Ovary (tissue), 9 donors: ENCODE measurements around the gene LPGAT1. TPM values are rescaled to one million over a fixed set of nuclear protein-coding genes. Genes with fewer than 3 reads are reported as not detected.

Experiments
- DNase-seq, 5 donors: peaks; one replicate each; pipeline ENCODE4 v3.0.0-alpha.2; 2019 to 2020
- H3K27ac ChIP-seq, 2 donors: fragments of 200-600 bp; one replicate each; pipeline versions ENCODE4 v1.5.1 to v1.8.0; 2019 to 2022
- H3K27me3 ChIP-seq: fragments of 200-600 bp; one replicate; pipeline ENCODE4 v1.8.0; 2022
- H3K36me3 ChIP-seq: fragments of 200-600 bp; sonication (generic); one replicate; pipeline ENCODE4 v1.5.1; 2019
- H3K4me1 ChIP-seq: one replicate; pipeline ENCODE4 v1.8.1; 2013; ENCODE audit warnings: mild to moderate bottlenecking, moderate library complexity; ENCODE audit not compliant: insufficient read depth
- H3K4me3 ChIP-seq: fragments of 200-600 bp; sonication (generic); one replicate; pipeline ENCODE4 v1.5.1; 2017
- H3K9me3 ChIP-seq, 2 donors: fragments of 200-600 bp in 1 of 2; sonication (generic) in 1 of 2; one replicate each; pipeline versions ENCODE4 v1.5.1 to v1.8.1; 2013 to 2019; ENCODE audit warnings: mild to moderate bottlenecking in 1 of 2, moderate library complexity in 1 of 2
- CTCF ChIP-seq, 3 donors: fragments of 450-650 bp in 2 of 3; fragments of 200-600 bp in 1 of 3; IDR thresholded peaks; one replicate each; pipeline versions ENCODE4 v1.5.1 to v1.8.0; 2016 to 2022; ENCODE audit warnings: antibody characterized with exemption in 3 of 3, mild to moderate bottlenecking in 1 of 3
- EP300 ChIP-seq: sonication (generic); formaldehyde crosslinking; IDR thresholded peaks from one replicate; pipeline ENCODE4 v1.6.1; 2017; ENCODE audit warnings: antibody characterized with exemption
- POLR2A ChIP-seq: fragments of 450-650 bp; IDR thresholded peaks from one replicate; pipeline ENCODE4 v1.6.1; 2017; ENCODE audit warnings: antibody characterized with exemption, mild to moderate bottlenecking, moderate library complexity
- WGBS, 3 donors: extraction: QIAGEN DNeasy Blood & Tissue Kit in 1 of 3; methylation state at CpG; one replicate each; pipeline versions ENCODE4 v1.1.5 to v1.1.7; 2013 to 2017; 5-methylcytosine and 5-hydroxymethylcytosine counted together
- intact Hi-C, 4 donors: fragments of 100-400 bp; cut with DNase I; formaldehyde crosslinking; loops; one replicate each; pipeline versions ENCODE4 v1.11.0 to v1.15.1; 2022 to 2023
- polyA plus RNA-seq, 2 donors: library from polyadenylated mRNA; stranded (reverse); fragments of 200-250 nt in 1 of 2; fragments of 350-450 nt in 1 of 2; fragmentation: Illumina TruSeq in 1 of 2; extraction: RNeasy Lipid Tissue Mini Kit (QIAGEN cat#74804) in 1 of 2; gene quantifications; one replicate each; pipeline ENCODE4 v1.2.3, GENCODE V29; 2013 to 2014
- total RNA-seq, 7 donors: library from RNA; depleted of rRNA in 2 of 7; stranded (reverse); fragments of >200 nt in 2 of 7; fragmentation: NEBNext Ultra II Directional in 3 of 7; extraction: Animal tissue kit (Norgen Biotek cat#: 25700) in 3 of 7; gene quantifications; one replicate each; pipeline versions ENCODE4 v1.1.0 to v1.2.4, GENCODE V29; 2016 to 2023
- donor health status: DM: no; HTN: no; CAD: no; lungs with moderate emphysema.
- donor health status: DM: no; HTN: no; CAD: no.
- donor health status: Bipolar disorder and iron deficiency.
- donor health status: DM: yes; HTN: yes; CAD: no.
- donor health status: DM: no; HTN: no; CAD: no.
- donor health status: DM: yes; HTN: yes; CAD: no.

The LPGAT1 gene
- total and polyA plus RNA-seq, 9 donors: 6.3 to 32.7 (median 26.1) TPM

- no peak for TF ChIP-seq EP300
- no peak for TF ChIP-seq CTCF (IDR thresholded peaks at IDR 0.05)
- TF ChIP-seq POLR2A: no peak
- Histone ChIP-seq H3K9me3 (no peaks in the 10 kb centered on the region), H3K4me3 (no peak overlapping the region), H3K36me3 (no peaks in the 10 kb centered on the region), H3K27me3 (no peaks in the 10 kb centered on the region), H3K4me1 (no peaks in the 10 kb centered on the region), H3K27ac (no peak overlapping the region)
- intact Hi-C loops: loop anchor here in 1 of 4 donors (10.0 kb wide), 1 partner anchor 131 kb away; the partner anchor contains the start of gene LPGAT1
- no peak for DNase-seq
- WGBS, 3 donors: 81 to 87% (median 82%) methylated on average over 11 of the region's 11 CpGs
Observed at GRCh38 chr1:211703812-211704537, 126.6 kb downstream of the LPGAT1 start.

- 82 to 88% (median 88%) methylated on average over 6 of the region's 6 CpGs for WGBS, 3 donors
- Histone ChIP-seq H3K27ac (no peak overlapping the region), H3K4me1 (no peaks in the 10 kb centered on the region), H3K4me3 (no peak overlapping the region), H3K9me3 (no peaks in the 10 kb centered on the region), H3K36me3 (no peaks in the 10 kb centered on the region), H3K27me3 (no peaks in the 10 kb centered on the region)
- TF ChIP-seq EP300: no peak
- no peak for TF ChIP-seq POLR2A
- TF ChIP-seq CTCF (IDR thresholded peaks at IDR 0.05): no peak
- intact Hi-C loops: loop anchor here in 1 of 4 donors (10.0 kb wide), 1 partner anchor 133 kb away; the partner anchor contains the start of gene LPGAT1
- DNase-seq: no peak
Observed at GRCh38 chr1:211701733-211702132, 128.8 kb downstream of the LPGAT1 start.

GRCh38 chr1:211699059-211699458, 131.5 kb downstream of the LPGAT1 start:
- 77 to 90% (median 81%) methylated on average over 16 of the region's 16 CpGs for WGBS, 3 donors
- no peaks in the 10 kb centered on the region for H3K4me1 ChIP-seq
- no peak overlapping the region for H3K4me3 ChIP-seq
- H3K36me3 ChIP-seq: no peaks in the 10 kb centered on the region
- no peak for DNase-seq
- H3K27me3 ChIP-seq: no peaks in the 10 kb centered on the region
- TF ChIP-seq CTCF (IDR thresholded peaks at IDR 0.05) (no peak), EP300 (no peak), POLR2A (no peak)
- no peak overlapping the region for H3K27ac ChIP-seq
- intact Hi-C loops: loop anchor here in 1 of 4 donors (10.0 kb wide), 1 partner anchor 136 kb away; the partner anchor contains the start of gene LPGAT1
- H3K9me3 ChIP-seq: no peaks in the 10 kb centered on the region

GRCh38 chr1:211698161-211699026, 132.2 kb downstream of the LPGAT1 start:
- no peak overlapping the region for H3K4me3 ChIP-seq
- H3K36me3 ChIP-seq: no peaks in the 10 kb centered on the region
- no peak overlapping the region for H3K27ac ChIP-seq
- 21 to 24% (median 22%) methylated on average over 29 of the region's 29 CpGs for WGBS, 3 donors
- peak; percentile 38 to 76 (median 54) for DNase-seq
- no peaks in the 10 kb centered on the region for H3K9me3 ChIP-seq
- TF ChIP-seq CTCF (IDR thresholded peaks at IDR 0.05) (peak in 2 of 3 donors; percentile 32 to 65), POLR2A (no peak)
- no peaks in the 10 kb centered on the region for H3K4me1 ChIP-seq
- intact Hi-C loops: loop anchor here in 1 of 4 donors (10.0 kb wide), 1 partner anchor 136 kb away; the partner anchor contains the start of gene LPGAT1
- H3K27me3 ChIP-seq: no peaks in the 10 kb centered on the region
